Progenitor cell of endocrine pancreas (in vitro differentiated cells): Measurements from ENCODE around the gene MAPK13. TPM values are rescaled to one million over a fixed set of nuclear protein-coding genes. Genes with fewer than 3 reads are reported as not detected.

ENCODE experiments used
- DNase-seq: peaks from one replicate; pipeline ENCODE4 v3.0.0; 2021; ENCODE audit warnings: low spot score; ENCODE audit not compliant: unreplicated experiment
- H3K27ac Mint-ChIP-seq: 2 replicates; pipeline ENCODE4 v1.8.0; 2021; ENCODE audit warnings: mild to moderate bottlenecking, moderate library complexity, mixed read lengths
- H3K27me3 Mint-ChIP-seq: 2 replicates; pipeline ENCODE4 v1.8.0; 2021; ENCODE audit warnings: mixed read lengths
- H3K36me3 Mint-ChIP-seq: 2 replicates; pipeline ENCODE4 v1.8.0; 2022; ENCODE audit warnings: mixed read lengths; ENCODE audit not compliant: insufficient read depth
- H3K4me1 Mint-ChIP-seq: 2 replicates; pipeline ENCODE4 v1.8.0; 2021; ENCODE audit warnings: low read depth, mixed read lengths
- H3K4me3 Mint-ChIP-seq: 2 replicates; pipeline ENCODE4 v1.8.0; 2021; ENCODE audit warnings: low read depth, mild to moderate bottlenecking, moderate library complexity, mixed read lengths
- H3K9me3 Mint-ChIP-seq: 2 replicates; pipeline ENCODE4 v1.8.0; 2021; ENCODE audit warnings: low read depth, mixed read lengths
- CTCF ChIP-seq: fragments of 200-600 bp; sonication (generic); IDR thresholded peaks from one replicate; pipeline ENCODE4 v1.5.0; 2021; ENCODE audit warnings: antibody characterized with exemption, mild to moderate bottlenecking; ENCODE audit not compliant: unreplicated experiment
- total RNA-seq: library from RNA; stranded (reverse); gene quantifications from 2 replicates; pipeline ENCODE4 v1.2.1, GENCODE V29; 2021

MAPK13 gene
- total RNA-seq, 1 donor from 2014 or later, result 41.2 TPM

GRCh38 chr6:36113703-36114102 lies 16.6 kb upstream of the MAPK13 start:
- Mint-ChIP-seq H3K27me3 (no peaks in the 10 kb centered on the region), H3K4me3 (no peak overlapping the region), H3K36me3 (peaks cover 7% of the 10 kb centered on the region), H3K27ac (no peak overlapping the region), H3K9me3 (no peaks in the 10 kb centered on the region), H3K4me1 (peaks cover 20% of the 10 kb centered on the region)
- TF ChIP-seq CTCF, result no peak
- no peak for DNase-seq

- H3K4me3 Mint-ChIP-seq, result no peak overlapping the region
- no peaks in the 10 kb centered on the region for H3K9me3 Mint-ChIP-seq
- H3K27me3 Mint-ChIP-seq, result no peaks in the 10 kb centered on the region
- H3K36me3 Mint-ChIP-seq, result peaks cover 5% of the 10 kb centered on the region
- no peak overlapping the region for H3K27ac Mint-ChIP-seq
- H3K4me1 Mint-ChIP-seq, result peaks cover 25% of the 10 kb centered on the region
- TF ChIP-seq CTCF, result no peak
- DNase-seq, result no peak
Measured at GRCh38 chr6:36114798-36115408, 15.4 kb upstream of the MAPK13 start.

GRCh38 chr6:36115412-36115811 lies 14.9 kb upstream of the MAPK13 start:
- Mint-ChIP-seq H3K27ac (no peak overlapping the region), H3K4me3 (no peak overlapping the region), H3K27me3 (no peaks in the 10 kb centered on the region), H3K4me1 (peaks cover 25% of the 10 kb centered on the region), H3K9me3 (no peaks in the 10 kb centered on the region), H3K36me3 (peaks cover 5% of the 10 kb centered on the region)
- DNase-seq, result no peak
- no peak for TF ChIP-seq CTCF

- no peak for DNase-seq
- TF ChIP-seq CTCF, result no peak
- Mint-ChIP-seq H3K4me1 (peaks cover 33% of the 10 kb centered on the region), H3K27ac (no peak overlapping the region), H3K9me3 (no peaks in the 10 kb centered on the region), H3K36me3 (peaks cover 5% of the 10 kb centered on the region), H3K4me3 (no peak overlapping the region), H3K27me3 (no peaks in the 10 kb centered on the region)
Measured at GRCh38 chr6:36116066-36116864, 14.0 kb upstream of the MAPK13 start.

GRCh38 chr6:36116943-36117342 lies 13.4 kb upstream of the MAPK13 start:
- Mint-ChIP-seq H3K4me3 (no peak overlapping the region), H3K9me3 (no peaks in the 10 kb centered on the region), H3K27ac (peak overlapping the region; percentile 47), H3K27me3 (no peaks in the 10 kb centered on the region), H3K4me1 (peaks cover 33% of the 10 kb centered on the region), H3K36me3 (peaks cover 3% of the 10 kb centered on the region)
- no peak for DNase-seq
- TF ChIP-seq CTCF, result no peak
